ENCODE data around the gene JAK3. TPM values are rescaled to one million over a fixed set of nuclear protein-coding genes. Genes with fewer than 3 reads are reported as not detected.
A peak's percentile ranks its signal among the peaks of the same experiment; 100 is the strongest.

Gene JAK3
- total and polyA plus RNA-seq, 2 of the 8 experiments (the other 6 are each of a cell fraction or from before 2014, with no cell fraction given) = 4.0 to 4.7 TPM

GRCh38 chr19:17860993-17861360, 13.2 kb upstream of the JAK3 start:
- H2BK120ac ChIP-seq (replicated peaks; ENCODE audit: low read depth, low read length) = peak overlapping the region; percentile 31
- ChIA-PET CTCF (ENCODE audit: partially characterized antibody) (interaction anchor here (0.6 to 1.6 kb wide), 3 partner anchors 9 to 144 kb away, joined by 3 to 9 read pairs (median 5); no protein-coding TSS in a partner anchor), POLR2A (ENCODE audit: partially characterized antibody) (interaction anchor here (0.9 to 20.2 kb wide), 24 partner anchors 9 to 257 kb away, joined by 3 to 392 read pairs (median 8); partner anchors contain the start of genes B3GNT3, CCDC124, JAK3 and SLC5A5)
- H2BK12ac ChIP-seq (ENCODE audit: low read depth, low read length) = no peak overlapping the region
- H3K23me2 ChIP-seq (ENCODE audit: low read depth, low read length) = peaks cover 15% of the 10 kb centered on the region
- WGBS, 2 experiments (ENCODE audit: extremely low coverage in 1 of 2, insufficient coverage in 1 of 2, insufficient read length in 1 of 2, insufficient replicate concordance in 2 of 2, low coverage in 1 of 2, low lambda C conversion rate in 2 of 2, missing lambda C conversion rate in 1 of 2) = 73% methylated on average over 7 of the region's 7 CpGs; no CpG with 5 or more reads in 1 of the 2 experiments
- peak overlapping the region; percentile 94 to 96 (median 95) for H3K9ac ChIP-seq (replicated peaks in 1 of 4; ENCODE audit: extremely low read depth in 1 of 4, low read depth in 3 of 4, low read length in 3 of 4)
- H3K9me3 ChIP-seq (ENCODE audit: insufficient read depth in 2 of 2, low read depth in 1 of 2, low read length in 1 of 2) = no peaks in the 10 kb centered on the region
- peaks cover 32 to 51% (median 40%) of the 10 kb centered on the region in 4 experiments for H3K36me3 ChIP-seq (ENCODE audit: control insufficient read depth in 2 of 4, insufficient read depth in 4 of 4, low read length in 3 of 4)
- peak overlapping the region; percentile 49 for H3K56ac ChIP-seq (replicated peaks; ENCODE audit: insufficient read length, low read depth, low read length)
- peak overlapping the region; percentile 63 for H4K91ac ChIP-seq (replicated peaks; ENCODE audit: insufficient read length, low read length)
- peaks cover 0 to 13% (median 6%) of the 10 kb centered on the region in 4 experiments; a peak in 6 of 7 replicates for H3K4me1 ChIP-seq (replicated peaks in 1 of 4; ENCODE audit: control insufficient read depth in 3 of 4, insufficient read depth in 4 of 4, low read length in 3 of 4)
- peak overlapping the region; percentile 92 for H2BK5ac ChIP-seq (ENCODE audit: low read depth, low read length)
- TF ChIP-seq PHF8 (conservative IDR thresholded peaks at IDR 0.05; ENCODE audit: low read depth, low read length) (no peak), TAF1 (IDR thresholded peaks at IDR 0.05; ENCODE audit: low read depth, low read length) (no peak), CHD2 (IDR thresholded peaks at IDR 0.05; ENCODE audit: low read length) (no peak), BACH1 (IDR thresholded peaks at IDR 0.05; ENCODE audit: low read length) (no peak), BRCA1 (IDR thresholded peaks at IDR 0.05; ENCODE audit: low read depth, low read length) (no peak), ATF2 (IDR thresholded peaks at IDR 0.05; ENCODE audit: low read length) (no peak), JUND (IDR thresholded peaks at IDR 0.05; ENCODE audit: low read length) (no peak), SIX5 (IDR thresholded peaks at IDR 0.05; ENCODE audit: low read depth, low read length) (no peak), TAF7 (optimal IDR thresholded peaks at IDR 0.05; ENCODE audit: borderline replicate concordance, low read depth, low read length) (peak; percentile 28), POLR2A (IDR thresholded peaks at IDR 0.05; ENCODE audit: control extremely low read depth in 1 of 2, low read depth in 2 of 2, low read length in 2 of 2) (peak in 1 of 2 experiments; percentile 36; a peak in 2 of 3 replicates), YY1 (IDR thresholded peaks at IDR 0.05; ENCODE audit: low read depth, low read length) (no peak)
- TF ChIP-seq, protein P1, sequence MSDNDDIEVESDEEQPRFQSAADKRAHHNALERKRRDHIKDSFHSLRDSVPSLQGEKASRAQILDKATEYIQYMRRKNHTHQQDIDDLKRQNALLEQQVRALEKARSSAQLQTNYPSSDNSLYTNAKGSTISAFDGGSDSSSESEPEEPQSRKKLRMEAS (IDR thresholded peaks at IDR 0.05) = no peak
- H3K27ac ChIP-seq (ENCODE audit: low read depth, low read length) = peak overlapping the region; percentile 94; the same call in 1 of the 2 replicates
- H2AK5ac ChIP-seq (ENCODE audit: low read depth, low read length) = 0 out of 2 replicates have a peak overlapping the region, but pooled peaks have one; percentile 90
- H2BK20ac ChIP-seq (ENCODE audit: low read length) = no peak overlapping the region
- no peak overlapping the region for H4K5ac ChIP-seq (ENCODE audit: insufficient read length, low read depth, low read length)
- H4K8ac ChIP-seq (ENCODE audit: extremely low read depth, insufficient read depth, low read length) = no peak overlapping the region; the same call in 1 of the 2 replicates
- H3K18ac ChIP-seq (ENCODE audit: extremely low read depth, low read length) = peak overlapping the region; percentile 56; the same call in 1 of the 2 replicates
- H3K27me3 ChIP-seq (replicated peaks in 1 of 4; ENCODE audit: control insufficient read depth in 3 of 4, extremely low read depth in 1 of 4, insufficient read depth in 3 of 4, low read length in 3 of 4) = no peaks in the 10 kb centered on the region
- FAIRE-seq (no peak), DNase-seq (ENCODE audit: low read depth in 1 of 2, low spot score in 2 of 2) (no peak)
- H3K4me3 ChIP-seq (ENCODE audit: extremely low read depth in 1 of 4, insufficient read depth in 2 of 4, low read depth in 3 of 4, low read length in 4 of 4) = peak overlapping the region; percentile 98 to 100 (median 99)
- H3K4ac ChIP-seq (replicated peaks; ENCODE audit: insufficient read length, low read depth, low read length) = no peak overlapping the region
- peak overlapping the region; percentile 74 for H3K14ac ChIP-seq (ENCODE audit: insufficient read length)
- H2BK15ac ChIP-seq (ENCODE audit: low read length) = no peak overlapping the region
- peaks cover 15 to 28% of the 10 kb centered on the region in 2 experiments for H3K79me2 ChIP-seq (ENCODE audit: control insufficient read depth in 1 of 2, insufficient read depth in 2 of 2, low read length in 2 of 2)
- H3K23ac ChIP-seq (ENCODE audit: insufficient read length) = no peak overlapping the region
- no peak overlapping the region for H2AFZ ChIP-seq (ENCODE audit: low read length)
- H4K20me1 ChIP-seq (replicated peaks in 1 of 2; ENCODE audit: control insufficient read depth in 1 of 2, insufficient read depth in 2 of 2, low read length in 2 of 2) = peaks cover 18 to 26% of the 10 kb centered on the region in 2 experiments
- peak overlapping the region; percentile 93 to 98 for H3K4me2 ChIP-seq (ENCODE audit: insufficient read depth in 1 of 2, low read depth in 2 of 2, low read length in 2 of 2)
- H3K79me1 ChIP-seq (ENCODE audit: low read depth, low read length) = peaks cover 6% of the 10 kb centered on the region; the same call in 1 of the 2 replicates

Data from H1 (cell line).